Stimulated activated CD4-positive, alpha-beta T cell treated with anti-CD3 and anti-CD28 coated beads, Interleukin-12 subunit alpha, Interleukin-12 subunit beta, amount 100 ng/mL, for 24 hours (primary cell): ENCODE data around the gene MYH14.
"Not testable (repeated sequence)": the region's sequence is repeated elsewhere in the genome, so short reads cannot be mapped to it uniquely, and the experiment has no call there.

ENCODE experiments used
- DNase-seq, 2 experiments: peaks; one replicate each; pipeline ENCODE4 v3.0.0-alpha.2; 2020; ENCODE audit warnings: low read depth in 2 of 2

MYH14 gene

GRCh38 chr19:50318438-50318837 is 115.0 kb downstream of the MYH14 start:
- no peak for DNase-seq

GRCh38 chr19:50319156-50319555 is 115.7 kb downstream of the MYH14 start:
- no peak for DNase-seq

- no peak for DNase-seq
Measured at GRCh38 chr19:50320051-50320450, 116.6 kb downstream of the MYH14 start.

GRCh38 chr19:50320596-50320995 is 117.2 kb downstream of the MYH14 start:
- no peak for DNase-seq

GRCh38 chr19:50321831-50322230 is 118.4 kb downstream of the MYH14 start:
- no peak for DNase-seq

- no peak for DNase-seq
Measured at GRCh38 chr19:50322234-50322633, 118.8 kb downstream of the MYH14 start.

GRCh38 chr19:50322931-50323781 is 119.7 kb downstream of the MYH14 start:
- DNase-seq: no peak

- DNase-seq: no peak
Measured at GRCh38 chr19:50323782-50324133, 120.3 kb downstream of the MYH14 start.

GRCh38 chr19:50324331-50324730 is 120.9 kb downstream of the MYH14 start:
- DNase-seq: no peak

GRCh38 chr19:50325310-50326100 is 122.1 kb downstream of the MYH14 start:
- DNase-seq: peak; percentile 52 to 66

- no peak for DNase-seq
Measured at GRCh38 chr19:50326101-50326664, 122.8 kb downstream of the MYH14 start.

GRCh38 chr19:50327013-50327412 is 123.6 kb downstream of the MYH14 start:
- no peak for DNase-seq

GRCh38 chr19:50327461-50328223 is 124.2 kb downstream of the MYH14 start:
- DNase-seq: no peak

GRCh38 chr19:50328224-50328872 is 124.9 kb downstream of the MYH14 start:
- no peak for DNase-seq

GRCh38 chr19:50328873-50329145 is 125.4 kb downstream of the MYH14 start:
- DNase-seq: no peak

GRCh38 chr19:50329146-50329925 is 125.9 kb downstream of the MYH14 start, which contains the start of gene KCNC3:
KCNC3 (minus strand) TSS chr19:50329377; CDS start chr19:50329082, 295 bp downstream.
- peak; percentile 90 to 98 for DNase-seq

GRCh38 chr19:50329926-50330294 is 126.5 kb downstream of the MYH14 start:
- DNase-seq: not testable (repeated sequence)

- DNase-seq: peak; percentile 64 to 77
Measured at GRCh38 chr19:50330365-50331078, 127.1 kb downstream of the MYH14 start.

GRCh38 chr19:50331221-50331993 is 128.0 kb downstream of the MYH14 start:
- DNase-seq: no peak

- no peak for DNase-seq
Measured at GRCh38 chr19:50331994-50332243, 128.5 kb downstream of the MYH14 start.
